Renal pelvis (tissue), 4 donors: Measurements from ENCODE around the gene DYNLT2. TPM values are rescaled to one million over a fixed set of nuclear protein-coding genes. Genes with fewer than 3 reads are reported as not detected.

Experiments
- DNase-seq: peaks from one replicate; pipeline ENCODE4 v3.0.0-alpha.2; 2013
- polyA plus RNA-seq, 3 donors: library from polyadenylated mRNA; unstranded; fragments of 120-200 nt; gene quantifications; one replicate each; pipeline ENCODE4 v1.2.1, GENCODE V29; 2013; ENCODE audit not compliant: insufficient read length in 3 of 3

The DYNLT2 gene
- polyA plus RNA-seq, 3 donors, result 6.7 to 9.7 (median 9.7) TPM

- DNase-seq, result no peak
Measured at GRCh38 chr6:169746556-169746955, 4.8 kb downstream of the DYNLT2 start.

- DNase-seq, result no peak
Measured at GRCh38 chr6:169745405-169745804, 6.0 kb downstream of the DYNLT2 start.

- no peak for DNase-seq
Measured at GRCh38 chr6:169741344-169741743, 10.0 kb downstream of the DYNLT2 start.

- no peak for DNase-seq
Measured at GRCh38 chr6:169738976-169739529, 12.3 kb downstream of the DYNLT2 start.

- DNase-seq, result no peak
Measured at GRCh38 chr6:169738204-169738975, 13.0 kb downstream of the DYNLT2 start.

- DNase-seq, result no peak
Measured at GRCh38 chr6:169729961-169730360, 21.4 kb downstream of the DYNLT2 start.

GRCh38 chr6:169726963-169727362 is 24.4 kb downstream of the DYNLT2 start:
- no peak for DNase-seq

GRCh38 chr6:169726049-169726400 is 25.3 kb downstream of the DYNLT2 start:
- DNase-seq, result no peak

- DNase-seq, result peak; percentile 64
Measured at GRCh38 chr6:169725125-169726048, 26.0 kb downstream of the DYNLT2 start.

- peak; percentile 78 for DNase-seq
Measured at GRCh38 chr6:169724494-169725124, 26.8 kb downstream of the DYNLT2 start, which contains the start of gene PHF10. Gene PHF10, minus strand, starts transcription at chr6:169724500. Its CDS starts 569 bp downstream, at chr6:169723931.

- DNase-seq, result peak; percentile 12
Measured at GRCh38 chr6:169723991-169724493, 27.3 kb downstream of the DYNLT2 start.

- DNase-seq, result peak; percentile 73
Measured at GRCh38 chr6:169723200-169723909, 28.0 kb downstream of the DYNLT2 start.

- peak; percentile 49 for DNase-seq
Measured at GRCh38 chr6:169722362-169723199, 28.8 kb downstream of the DYNLT2 start.

- no peak for DNase-seq
Measured at GRCh38 chr6:169720207-169720855, 31.0 kb downstream of the DYNLT2 start.

GRCh38 chr6:169719117-169719516 is 32.3 kb downstream of the DYNLT2 start:
- DNase-seq, result no peak

- no peak for DNase-seq
Measured at GRCh38 chr6:169714595-169714994, 36.8 kb downstream of the DYNLT2 start.

GRCh38 chr6:169714178-169714577 is 37.2 kb downstream of the DYNLT2 start:
- DNase-seq, result no peak

- DNase-seq, result no peak
Measured at GRCh38 chr6:169710009-169710408, 41.4 kb downstream of the DYNLT2 start.

- no peak for DNase-seq
Measured at GRCh38 chr6:169709293-169709692, 42.1 kb downstream of the DYNLT2 start.

- no peak for DNase-seq
Measured at GRCh38 chr6:169707772-169708171, 43.6 kb downstream of the DYNLT2 start.
